Sciatic nerve (tissue), 2 donors: ENCODE measurements around the gene MAPRE2. TPM values are rescaled to one million over a fixed set of nuclear protein-coding genes. Genes with fewer than 3 reads are reported as not detected.
"Not testable (repeated sequence)": the region's sequence is repeated elsewhere in the genome, so short reads cannot be mapped to it uniquely, and the experiment has no call there.

ENCODE experiments used
- ATAC-seq: fragments of 200-7000 bp; cut with Tn5 transposase; one replicate; pipeline ENCODE4 v1.9.1; 2020; ENCODE audit warnings: mild to moderate bottlenecking, moderate library complexity
- DNase-seq: peaks from one replicate; pipeline ENCODE4 v3.0.0-alpha.2; 2020; ENCODE audit warnings: low spot score
- intact Hi-C: fragments of 100-400 bp; cut with DNase I; formaldehyde crosslinking; loops from one replicate; pipeline ENCODE4 v1.14.2; 2022
- total RNA-seq: library from RNA; stranded (reverse); fragmentation: NEBNext Ultra II Directional; extraction: Animal tissue kit (Norgen Biotek cat#: 25700); gene quantifications from one replicate; pipeline ENCODE4 v1.2.1, GENCODE V29; 2021
- donor health status: DM: no; HTN: no; CAD: no.
- donor health status: DM: no; HTN: no; CAD: no.

The MAPRE2 gene
- total RNA-seq, 1 donor from 2014 or later, result 51.8 TPM

DNA sequence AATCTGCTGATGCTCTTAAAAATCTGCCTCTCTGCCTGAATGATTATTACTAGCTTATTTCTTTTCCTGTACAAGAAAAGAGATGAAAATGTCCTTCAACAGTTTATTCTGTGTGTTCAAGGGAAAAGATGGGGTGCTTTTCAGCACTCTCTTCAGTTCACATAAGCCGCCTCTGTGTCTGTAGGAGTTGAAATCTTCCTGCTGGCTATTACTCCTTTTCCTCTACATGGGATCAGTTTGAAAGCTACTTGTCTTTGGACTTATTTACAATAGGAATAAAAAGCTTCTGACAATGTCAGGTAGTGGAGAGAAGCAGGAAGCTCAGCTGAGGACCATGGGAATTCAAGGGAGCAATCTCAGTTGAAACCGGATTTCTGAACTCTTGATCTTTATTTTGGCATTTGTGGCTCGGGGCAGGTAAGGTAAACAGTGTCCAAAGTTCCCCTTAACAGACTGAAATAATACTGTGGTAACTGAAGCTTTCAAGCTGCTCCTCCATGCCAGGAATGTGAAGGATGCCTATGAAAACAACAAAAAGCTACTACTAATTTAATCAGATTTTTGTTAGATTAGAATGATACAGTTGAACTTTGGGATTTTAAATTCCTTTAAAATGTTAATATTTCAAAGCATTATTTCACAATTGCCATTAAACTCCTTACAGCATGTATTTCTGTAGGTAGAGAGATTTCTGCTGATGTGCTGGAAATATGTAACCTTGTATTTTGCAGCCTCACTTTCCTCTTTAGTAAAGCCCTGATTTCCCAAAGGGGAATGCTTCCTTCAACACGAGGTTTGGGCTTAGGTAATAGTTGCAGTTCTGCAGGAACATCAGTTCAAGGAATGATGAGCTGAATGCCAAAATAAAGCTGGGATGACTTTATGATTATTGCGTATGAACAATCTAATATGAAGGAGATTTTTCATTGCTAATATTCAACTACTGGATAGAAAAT is 43.6 kb downstream of the MAPRE2 start:
- ATAC-seq (peak; percentile 89), DNase-seq (no peak)
- intact Hi-C loops, result no loop called here

DNA sequence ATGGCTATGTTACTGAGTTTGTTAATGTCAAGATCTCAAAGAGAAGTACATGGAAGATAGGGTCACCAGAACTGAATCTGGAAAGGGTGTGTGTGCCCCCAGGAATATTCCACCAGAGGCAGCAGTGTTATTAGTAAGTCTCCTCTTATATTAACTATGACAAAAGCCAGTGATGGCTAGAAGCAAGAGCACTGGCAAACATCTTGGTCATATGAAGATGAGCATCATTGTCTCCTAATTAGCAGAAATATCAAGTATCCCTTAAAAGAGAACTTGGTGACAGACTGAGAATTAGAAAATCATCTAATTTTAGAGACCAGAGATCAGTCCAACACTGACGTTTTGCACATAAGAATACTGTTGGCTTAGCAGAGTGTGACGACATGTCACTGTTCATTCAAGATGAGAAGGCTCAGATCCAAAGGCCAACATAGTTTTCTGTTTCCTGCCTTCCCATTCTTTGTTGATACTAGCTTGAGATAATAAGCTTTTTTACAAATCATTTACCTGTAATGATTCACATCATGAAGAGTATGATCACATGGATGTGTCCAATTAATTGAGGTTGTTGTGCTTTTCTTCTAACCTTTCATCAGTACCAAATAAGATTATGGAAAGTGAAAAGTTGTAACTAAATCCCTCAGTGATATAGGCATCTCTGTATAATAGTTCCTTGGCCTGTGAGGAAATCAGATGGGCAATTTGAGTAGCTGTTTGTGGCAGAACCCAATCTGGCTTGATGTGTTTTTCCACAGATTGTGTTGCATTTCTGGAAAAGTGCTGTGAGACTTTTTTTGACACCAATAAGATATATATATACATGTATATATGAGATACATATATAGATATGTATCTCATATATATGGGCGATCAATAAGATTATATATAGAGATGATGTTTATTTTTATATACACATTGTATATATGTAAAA is 44.5 kb downstream of the MAPRE2 start:
- no peak for DNase-seq
- intact Hi-C loops, result no loop called here
- ATAC-seq, result peak; percentile 32

DNA sequence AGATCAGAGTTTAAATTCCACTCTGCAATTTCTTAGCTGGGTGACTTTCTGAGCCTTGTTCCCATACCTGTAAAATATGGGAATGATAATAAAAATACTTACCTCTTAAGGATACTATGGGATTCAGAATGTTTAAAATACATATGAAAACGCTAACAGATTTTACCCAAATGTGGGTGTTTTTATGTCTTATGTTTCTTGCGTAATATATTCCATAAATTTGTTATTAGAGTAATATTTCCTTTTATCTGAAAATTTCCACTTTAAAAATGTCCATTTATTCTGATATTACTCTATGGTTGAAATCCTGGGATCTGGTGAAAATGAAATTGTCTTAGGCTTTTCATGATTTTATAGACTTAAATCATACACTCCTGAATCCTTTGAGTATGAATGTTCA is 45.5 kb downstream of the MAPRE2 start:
- intact Hi-C loops, result no loop called here
- DNase-seq (no peak), ATAC-seq (no peak)

DNA sequence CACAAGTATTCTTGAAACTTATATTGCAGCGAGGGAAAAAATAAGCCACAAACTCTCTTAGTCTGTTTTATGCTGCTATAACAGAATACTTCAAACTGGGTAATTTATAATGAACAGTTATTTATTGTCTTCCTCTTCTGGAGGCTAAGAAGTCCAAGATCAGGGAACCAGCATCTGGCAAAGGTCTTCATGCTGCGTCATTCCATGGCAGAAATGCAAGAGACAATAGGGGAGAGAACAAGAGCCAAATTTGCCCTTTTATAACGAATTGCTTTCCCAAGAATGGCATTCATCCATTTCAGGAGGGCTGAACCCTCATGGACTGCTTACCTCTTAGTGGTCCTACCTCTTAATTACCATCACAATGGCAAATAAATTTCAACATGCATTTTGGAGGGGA is 46.5 kb downstream of the MAPRE2 start:
- no peak for DNase-seq
- intact Hi-C loops, result no loop called here
- ATAC-seq, result no peak

DNA sequence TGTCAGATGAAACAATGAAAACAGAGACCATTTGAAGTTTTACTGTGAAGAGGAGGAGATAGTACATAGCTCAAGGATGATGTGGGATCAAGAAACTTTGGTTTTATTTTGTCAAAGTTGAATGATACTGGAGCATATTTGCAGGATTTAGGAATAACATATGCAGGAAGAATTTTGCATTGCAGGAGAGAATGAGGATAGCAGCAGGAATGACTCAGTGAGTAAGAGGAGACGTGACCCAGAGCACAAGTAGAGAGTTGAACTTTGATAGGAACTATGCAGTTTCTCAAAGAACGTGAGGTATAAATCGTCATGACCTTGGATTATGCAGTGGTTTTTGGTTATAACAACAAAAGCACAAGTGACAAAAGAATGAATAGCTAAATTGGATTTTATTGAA is 47.7 kb downstream of the MAPRE2 start:
- intact Hi-C loops, result no loop called here
- DNase-seq (no peak), ATAC-seq (no peak)

DNA sequence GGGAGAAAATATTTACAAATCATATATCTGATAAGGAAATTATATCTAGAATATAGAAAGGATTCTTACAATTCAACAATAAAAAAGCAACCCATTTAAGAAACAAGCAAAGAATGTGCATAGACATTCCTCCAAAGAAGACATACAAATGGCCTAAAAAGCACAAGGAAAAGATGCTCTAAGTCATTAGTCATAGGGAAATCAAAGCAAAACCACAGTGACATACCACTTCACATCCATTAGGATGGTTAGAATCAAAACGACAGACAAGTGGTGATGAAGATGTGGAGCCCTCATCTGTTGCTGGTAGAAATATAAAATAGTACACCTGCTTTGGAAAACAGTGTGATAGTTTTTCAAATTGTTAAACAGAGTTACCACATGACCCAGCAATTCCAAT is 48.2 kb downstream of the MAPRE2 start:
- DNase-seq, result no peak
- intact Hi-C loops, result no loop called here
- ATAC-seq, result no peak

DNA sequence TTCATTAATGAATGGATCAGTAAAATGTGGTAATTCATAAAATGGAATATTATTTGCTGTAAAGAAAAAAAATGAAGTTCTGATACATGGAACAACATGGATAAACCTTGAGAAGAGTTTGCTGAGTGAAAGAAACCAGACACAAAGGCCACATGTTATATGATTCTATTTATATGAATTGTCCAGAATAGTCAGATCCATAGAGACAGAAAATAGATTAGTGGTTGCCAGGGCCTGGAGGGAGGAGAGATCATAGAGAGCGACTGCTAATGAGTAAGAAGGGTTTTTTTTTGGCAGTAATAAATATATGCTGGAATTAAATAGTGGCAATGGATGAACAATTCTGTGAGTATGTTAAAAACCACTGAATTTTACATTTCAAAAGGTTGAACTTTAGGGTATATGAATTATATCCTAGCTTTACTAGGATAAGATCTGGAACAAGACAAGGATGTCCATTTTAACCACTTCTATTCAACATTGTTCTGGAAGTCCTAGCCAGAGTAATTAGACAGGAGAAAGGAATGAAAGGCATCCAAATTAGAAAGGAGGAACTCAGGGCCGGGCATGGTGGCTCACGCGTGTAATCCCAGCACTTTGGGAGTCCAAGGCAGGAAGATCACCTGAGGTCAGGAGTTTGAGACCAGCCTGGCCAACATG is 48.8 kb downstream of the MAPRE2 start:
- no peak for ATAC-seq
- no peak for DNase-seq
- intact Hi-C loops, result loop anchor here (5.0 kb wide), 1 partner anchor 1392 kb away; no protein-coding TSS in a partner anchor

DNA sequence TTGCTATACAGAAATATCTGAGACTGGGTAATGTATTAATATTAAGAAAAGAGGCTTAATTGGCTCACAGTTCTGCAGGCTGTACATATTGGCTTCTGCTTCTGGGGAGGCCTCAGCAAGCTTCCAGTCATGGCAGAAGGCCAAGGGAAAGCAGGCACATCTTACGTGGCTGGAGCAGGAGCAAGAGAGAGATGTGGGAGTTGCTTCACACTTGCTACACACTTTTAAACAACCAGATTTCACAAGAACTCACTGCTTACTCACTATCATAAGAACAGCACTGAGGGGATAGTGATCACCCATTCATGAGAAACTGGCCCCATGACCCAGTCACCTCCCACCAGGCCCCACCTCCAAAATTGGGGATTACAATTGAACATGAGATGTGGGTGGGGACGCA is 50.6 kb downstream of the MAPRE2 start:
- ATAC-seq, result no peak
- intact Hi-C loops, result loop anchor here (5.0 kb wide), 1 partner anchor 1390 kb away; no protein-coding TSS in a partner anchor
- no peak for DNase-seq

DNA sequence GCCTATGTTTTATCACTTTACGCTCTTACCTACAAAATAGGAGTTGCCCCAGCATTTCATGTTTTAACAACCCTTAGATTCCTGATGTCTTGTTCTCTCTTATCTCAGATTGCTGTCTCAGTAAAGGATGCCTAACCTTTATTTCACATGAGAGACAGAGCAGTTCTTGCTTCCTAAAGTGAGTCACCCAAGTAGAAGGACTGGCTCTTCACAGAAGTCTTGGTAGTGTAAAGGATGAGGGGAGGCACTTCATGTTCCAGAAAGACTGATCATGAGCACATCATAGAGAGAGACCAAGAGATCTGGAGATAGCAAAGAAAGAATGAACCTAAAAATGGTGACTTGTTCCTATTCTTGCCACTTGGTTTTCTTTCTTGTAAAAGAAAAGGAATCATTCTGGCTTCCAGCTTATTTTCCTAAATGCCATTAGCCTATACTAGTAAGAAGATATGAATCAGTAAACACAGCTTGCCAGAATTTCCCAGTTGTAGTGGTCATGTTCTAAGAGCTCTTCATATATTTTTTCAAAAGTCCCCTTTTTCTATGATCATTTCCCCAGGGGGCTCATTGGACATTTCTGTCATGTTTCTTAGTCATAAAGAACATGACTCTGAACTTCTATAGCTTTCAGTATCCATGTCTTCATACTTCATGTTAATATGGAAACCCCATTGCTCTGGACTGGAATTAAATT is 54.9 kb downstream of the MAPRE2 start:
- ATAC-seq (no peak), DNase-seq (no peak)
- intact Hi-C loops, result no loop called here

DNA sequence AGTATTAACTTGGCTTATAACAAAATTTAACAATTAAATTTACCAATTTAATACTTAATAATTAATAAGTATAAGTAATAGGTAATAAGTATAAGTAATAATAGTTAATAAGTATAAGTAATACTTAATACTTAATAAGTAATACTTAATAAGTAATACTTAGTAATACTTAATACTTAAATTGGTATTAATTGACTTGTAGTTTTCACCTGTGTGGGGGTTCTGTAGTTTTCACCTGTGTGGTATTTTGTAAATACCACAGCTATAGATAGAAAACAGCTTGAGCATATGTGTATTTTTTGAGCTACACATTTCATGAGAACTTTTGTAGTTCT is 55.4 kb downstream of the MAPRE2 start:
- DNase-seq, result no peak
- ATAC-seq, result no peak
- intact Hi-C loops, result no loop called here

DNA sequence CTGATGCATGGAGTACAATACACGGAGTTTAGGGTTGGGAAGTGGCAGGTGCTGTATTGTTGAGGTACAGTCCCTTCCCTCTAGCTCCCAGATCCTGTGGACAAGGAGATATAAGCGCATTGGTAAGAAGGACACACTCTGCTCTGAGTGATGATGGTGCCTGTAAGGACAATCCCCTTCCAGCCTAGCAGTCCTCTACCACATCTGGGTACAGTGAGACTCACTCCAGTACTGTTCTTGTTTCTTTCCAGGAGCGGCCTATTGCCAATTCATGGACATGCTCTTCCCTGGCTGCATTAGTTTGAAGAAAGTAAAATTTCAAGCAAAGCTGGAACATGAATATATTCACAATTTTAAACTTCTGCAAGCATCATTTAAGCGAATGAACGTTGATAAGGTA is 56.0 kb downstream of the MAPRE2 start:
- intact Hi-C loops, result no loop called here
- ATAC-seq, result no peak
- DNase-seq, result no peak

DNA sequence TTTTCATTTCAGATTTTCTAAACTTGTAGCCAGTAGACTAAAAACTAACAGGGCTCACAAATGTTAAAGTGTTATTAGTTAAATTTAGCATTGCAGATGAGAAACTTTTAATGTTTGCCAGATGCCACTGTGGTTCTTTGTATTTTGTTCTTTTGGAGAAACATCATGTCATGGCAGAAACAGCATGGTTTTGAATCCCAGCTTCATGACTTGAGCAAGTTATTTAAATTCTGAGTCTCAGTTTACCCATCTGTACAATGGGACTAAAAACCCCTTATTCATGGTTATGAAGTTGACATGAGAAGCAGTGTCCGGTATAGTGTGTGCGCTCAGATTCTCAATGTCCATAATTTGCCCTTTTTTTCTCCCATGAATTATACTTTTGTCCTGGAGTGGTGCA is 56.5 kb downstream of the MAPRE2 start:
- no peak for ATAC-seq
- intact Hi-C loops, result no loop called here
- no peak for DNase-seq

DNA sequence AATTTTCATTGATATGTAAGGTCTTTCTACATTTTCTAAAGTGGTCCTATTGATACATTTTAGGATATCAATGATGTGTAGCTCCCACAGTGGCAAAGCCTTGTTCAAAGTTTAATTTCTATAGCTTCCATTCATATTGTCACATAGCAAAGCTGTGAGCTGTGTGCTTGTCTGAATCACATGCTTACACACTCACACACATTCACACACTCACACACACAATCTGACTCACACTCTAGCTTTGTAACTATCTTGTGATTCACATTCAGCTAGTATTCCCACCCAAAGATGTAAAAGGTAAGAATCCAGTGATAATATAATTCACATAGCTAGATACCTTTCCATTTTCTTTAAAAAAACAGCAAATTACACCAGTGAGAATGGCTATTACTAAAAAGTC is 58.7 kb downstream of the MAPRE2 start:
- DNase-seq (no peak), ATAC-seq (no peak)
- intact Hi-C loops, result no loop called here

DNA sequence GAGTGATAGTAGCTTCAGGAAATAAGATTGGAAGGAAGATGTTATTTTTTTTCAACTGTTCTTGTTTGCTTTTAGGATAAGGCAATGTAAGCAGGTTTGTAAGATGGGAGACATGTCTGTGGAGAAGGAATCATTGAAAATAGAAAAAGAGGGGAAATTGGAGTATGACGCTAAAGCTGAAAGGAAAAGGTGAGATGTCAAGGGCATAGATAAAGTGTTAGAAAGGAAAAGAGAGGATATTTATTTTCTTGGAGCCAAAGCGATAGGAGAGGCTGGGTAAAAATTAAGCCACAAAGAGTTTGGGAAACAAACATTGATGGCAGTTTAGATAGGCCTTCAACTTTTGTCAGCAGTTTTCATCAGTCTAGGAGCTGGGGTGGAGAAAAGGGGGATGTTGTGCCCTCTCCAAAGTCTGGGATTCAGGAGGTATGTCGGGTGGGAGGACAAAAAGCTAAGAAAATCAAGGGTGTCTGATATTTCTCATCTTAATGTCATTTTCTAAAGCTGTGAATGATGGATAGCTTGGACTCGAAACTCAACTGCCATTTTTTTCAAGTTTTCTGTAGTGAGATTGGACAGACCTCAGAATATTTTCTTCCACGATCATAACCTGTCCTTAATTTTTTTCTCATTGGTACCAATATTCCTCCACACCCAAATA is 63.3 kb downstream of the MAPRE2 start:
- intact Hi-C loops, result no loop called here
- ATAC-seq, result no peak
- DNase-seq, result no peak

DNA sequence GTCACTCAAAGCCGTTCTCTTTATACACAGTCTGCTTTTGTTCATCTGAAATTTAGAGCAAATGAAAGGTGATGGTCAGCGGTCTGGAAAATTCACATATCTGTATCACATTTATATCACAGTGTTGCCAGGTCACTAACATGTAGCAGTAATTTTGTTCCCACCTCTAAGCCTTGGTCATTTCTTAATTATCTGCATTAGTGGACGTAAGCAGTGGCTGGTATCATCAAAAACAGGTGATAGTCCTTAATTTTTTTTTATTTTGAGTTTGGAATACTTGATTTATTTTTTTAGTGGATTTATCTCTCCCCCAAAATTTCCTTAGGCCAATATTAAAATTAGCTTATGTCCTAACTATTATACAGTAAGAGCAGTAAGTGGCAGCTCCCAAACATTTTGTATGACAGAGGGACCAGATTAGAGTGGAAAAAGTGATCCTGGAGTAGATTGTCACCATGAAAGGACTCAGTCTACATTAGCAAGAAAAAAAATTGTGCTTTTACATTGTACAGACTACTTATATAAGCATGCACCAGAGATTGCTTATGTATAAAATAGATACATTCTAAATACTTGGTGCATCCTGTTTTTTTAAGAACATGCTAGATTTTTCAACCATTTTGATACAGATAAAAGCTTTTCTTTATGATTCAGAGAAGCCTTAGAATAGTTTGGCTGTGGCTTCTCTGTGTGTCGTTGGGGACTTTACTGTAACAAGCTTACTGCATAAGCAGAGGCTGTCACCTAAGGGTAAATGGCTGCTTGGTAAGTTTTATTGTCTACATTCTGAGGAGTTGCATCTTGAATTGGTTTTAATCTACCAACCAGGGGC is 65.0 kb downstream of the MAPRE2 start:
- no peak for ATAC-seq
- DNase-seq, result no peak

DNA sequence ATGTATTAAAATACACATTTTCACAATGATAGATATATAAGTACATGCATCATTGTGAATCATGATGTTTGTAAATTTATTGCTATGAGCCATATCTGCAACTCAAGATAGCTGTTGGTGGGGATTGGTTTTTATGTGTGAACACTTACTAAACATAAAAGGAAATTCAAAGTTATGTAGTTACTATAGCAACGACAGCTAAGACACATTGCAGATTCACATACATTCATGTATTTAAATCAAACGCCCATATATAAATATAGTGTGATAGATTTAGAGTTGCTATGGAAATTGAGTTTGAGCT is 65.6 kb downstream of the MAPRE2 start:
- DNase-seq (no peak), ATAC-seq (no peak)
- intact Hi-C loops, result no loop called here

More for the DNA sequence above, 65.0 kb downstream of the MAPRE2 start:
- intact Hi-C loops, result no loop called here

DNA sequence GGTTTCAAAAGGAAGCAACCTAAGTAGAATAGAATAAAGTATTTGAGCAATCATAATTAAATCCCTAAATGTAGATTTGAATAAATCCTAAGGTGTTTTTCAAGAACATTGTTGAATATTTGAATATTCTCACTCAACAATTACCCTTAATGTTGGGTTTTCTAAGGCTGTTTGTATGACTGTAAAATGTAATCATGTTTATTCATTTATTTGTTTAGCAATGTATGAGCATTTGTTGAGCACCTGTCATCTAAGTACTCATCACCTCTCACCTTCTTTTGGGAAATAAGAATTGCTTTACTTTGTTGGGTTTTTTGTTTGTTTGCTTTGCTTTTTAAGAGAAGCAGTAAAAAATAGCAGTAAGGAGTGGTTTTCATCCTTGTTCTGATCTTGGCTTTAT is 66.0 kb downstream of the MAPRE2 start:
- no peak for ATAC-seq
- intact Hi-C loops, result no loop called here
- DNase-seq, result no peak

DNA sequence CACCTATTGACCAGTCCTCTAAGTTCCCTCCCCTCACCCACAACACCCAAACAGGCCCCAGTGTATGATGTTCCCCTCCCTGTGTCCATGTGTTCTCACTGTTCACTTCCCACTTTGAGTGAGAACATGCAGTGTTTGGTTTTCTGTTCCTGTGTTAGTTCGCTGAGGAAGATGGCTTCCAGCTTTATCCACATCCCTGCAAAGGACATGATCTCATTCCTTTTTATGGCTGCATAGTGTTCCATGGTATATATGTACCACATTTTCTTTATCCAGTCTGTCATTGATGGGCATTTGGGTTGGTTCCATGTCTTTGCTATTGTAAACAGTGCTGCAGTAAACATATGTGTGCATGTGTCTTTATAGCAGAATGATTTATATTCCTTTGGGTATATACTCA is 66.9 kb downstream of the MAPRE2 start:
- intact Hi-C loops, ATAC-seq, DNase-seq: not testable (repeated sequence)
